PC-9 (cell line): ENCODE results near the gene SLC45A3. TPM values are rescaled to one million over a fixed set of nuclear protein-coding genes. Genes with fewer than 3 reads are reported as not detected.

Experiments used
- BruUV-seq: library from RNA; stranded (reverse); fragments of 400-500 nt; replicated peaks from 2 replicates; lab custom pipeline; 2021; lab: Mats Ljungman, UMichigan
- CTCF ChIA-PET: fragments of 300-600 bp; sonication (Branson Sonifier 250); formaldehyde crosslinking; loops from one replicate; lab custom pipeline; 2022; ENCODE audit warnings: antibody characterized with exemption; lab: Charles Lee
- POLR2A ChIA-PET: fragments of 300-600 bp; sonication (Branson Sonifier 250); formaldehyde crosslinking; loops from one replicate; lab custom pipeline; 2022; ENCODE audit warnings: antibody characterized with exemption; ENCODE audit not compliant: unreplicated experiment; lab: Charles Lee
- DNase-seq, 2 experiments: peaks; one replicate each; pipeline versions ENCODE4 v3.0.0 to v3.0.0-alpha.2; 2015 to 2022; ENCODE audit warnings: mixed read lengths in 1 of 2
- H2AFZ ChIP-seq: fragments of 200-600 bp; sonication (generic); 2 replicates; pipeline ENCODE4 v1.8.1; 2017; ENCODE audit warnings: antibody characterized with exemption
- H3F3A ChIP-seq: fragments of 200-600 bp; sonication (generic); 2 replicates; pipeline ENCODE4 v1.8.1; 2017; ENCODE audit warnings: antibody characterized with exemption, mild to moderate bottlenecking, low read depth; ENCODE audit not compliant: insufficient read depth
- H3K27ac ChIP-seq: fragments of 200-600 bp; sonication (generic); 2 replicates; pipeline ENCODE4 v1.6.1; 2016; ENCODE audit warnings: mixed run types
- H3K27me3 ChIP-seq: fragments of 200-600 bp; sonication (generic); 2 replicates; pipeline ENCODE4 v1.6.1; 2016; ENCODE audit warnings: low read depth, mixed run types; ENCODE audit not compliant: insufficient read depth
- H3K36me3 ChIP-seq: fragments of 200-600 bp; sonication (generic); 2 replicates; pipeline ENCODE4 v1.6.1; 2016; ENCODE audit warnings: low read depth, mixed run types
- H3K4me1 ChIP-seq: fragments of 200-600 bp; sonication (generic); replicated peaks from 2 replicates; pipeline ENCODE4 v1.6.1; 2016; ENCODE audit warnings: mixed run types; ENCODE audit not compliant: insufficient read depth
- H3K4me2 ChIP-seq: fragments of 200-600 bp; sonication (generic); 2 replicates; pipeline ENCODE4 v1.6.1; 2017; ENCODE audit warnings: mixed run types
- H3K4me3 ChIP-seq: fragments of 200-600 bp; sonication (generic); 2 replicates; pipeline ENCODE4 v1.6.1; 2016; ENCODE audit warnings: mixed run types
- H3K79me2 ChIP-seq: fragments of 200-600 bp; sonication (generic); 2 replicates; pipeline ENCODE4 v1.6.1; 2017; ENCODE audit warnings: low read depth, mixed run types
- H3K9me2 ChIP-seq: fragments of 200-600 bp; sonication (generic); 2 replicates; pipeline ENCODE4 v1.8.1; 2017; ENCODE audit warnings: mild to moderate bottlenecking; ENCODE audit not compliant: insufficient read depth
- H3K9me3 ChIP-seq: fragments of 200-600 bp; sonication (generic); 2 replicates; pipeline ENCODE4 v1.8.1; 2016; ENCODE audit warnings: low read depth; ENCODE audit not compliant: insufficient read depth
- H4K20me1 ChIP-seq: fragments of 200-600 bp; sonication (generic); 2 replicates; pipeline ENCODE4 v1.8.1; 2017; ENCODE audit not compliant: insufficient read depth
- CTCF ChIP-seq: fragments of 200-600 bp; sonication (generic); conservative IDR thresholded peaks from 2 replicates; pipeline ENCODE4 v1.6.1; 2017; ENCODE audit warnings: mixed run types, antibody characterized with exemption, mild to moderate bottlenecking, moderate library complexity
- EZH2 ChIP-seq: fragments of 200-600 bp; sonication (generic); IDR thresholded peaks from 2 replicates; pipeline ENCODE4 v1.8.0; 2017; ENCODE audit warnings: antibody characterized with exemption, low read depth
- intact Hi-C: fragments of 100-400 bp; cut with micrococcal nuclease; formaldehyde crosslinking; loops from one replicate; pipeline ENCODE4 v1.10.0; 2022; ENCODE audit not compliant: unreplicated experiment
- total RNA-seq: library from RNA; stranded (reverse); gene quantifications from 2 replicates; pipeline ENCODE4 v1.2.3, GENCODE V29; 2021

The SLC45A3 gene
- total RNA-seq, 1 experiment from 2014 or later: 19.9 TPM

- Histone ChIP-seq H3K4me2 (no peak overlapping the region; the same call in 1 of the 2 replicates), H3K27ac (no peak overlapping the region), H3K9me3 (no peaks in the 10 kb centered on the region), H3K4me1 (peaks cover 63% of the 10 kb centered on the region), H4K20me1 (no peaks in the 10 kb centered on the region), H3K4me3 (no peak overlapping the region), H3K9me2 (no peaks in the 10 kb centered on the region), H3F3A (peaks cover 48% of the 10 kb centered on the region), H3K36me3 (0 out of 2 replicates have a peak, but pooled peaks cover 22% of the 10 kb centered on the region), H3K79me2 (peaks cover 32% of the 10 kb centered on the region), H2AFZ (no peak overlapping the region), H3K27me3 (no peaks in the 10 kb centered on the region)
- no TSS peak for BruUV-seq
- TF ChIP-seq CTCF: no peak
- no peak for TF ChIP-seq EZH2
- ChIA-PET CTCF (no interaction called here), POLR2A (no interaction called here)
- intact Hi-C loops: loop anchor here (5.0 kb wide), 1 partner anchor 445 kb away; no protein-coding TSS in a partner anchor
- no peak for DNase-seq
Observed at GRCh38 chr1:205662791-205663190, 17.5 kb downstream of the SLC45A3 start.

GRCh38 chr1:205662135-205662738 is 18.1 kb downstream of the SLC45A3 start:
- no peak for TF ChIP-seq CTCF
- no peaks in the 10 kb centered on the region for H3K27me3 ChIP-seq
- H2AFZ ChIP-seq: no peak overlapping the region
- H3K4me2 ChIP-seq: peak overlapping the region; percentile 1; the same call in 1 of the 2 replicates
- 0 out of 2 replicates have a peak, but pooled peaks cover 22% of the 10 kb centered on the region for H3K36me3 ChIP-seq
- H3K4me3 ChIP-seq: no peak overlapping the region
- H3K9me3 ChIP-seq: no peaks in the 10 kb centered on the region
- DNase-seq: no peak
- no peaks in the 10 kb centered on the region for H4K20me1 ChIP-seq
- intact Hi-C loops: loop anchor here (5.0 kb wide), 1 partner anchor 445 kb away; no protein-coding TSS in a partner anchor
- BruUV-seq: no TSS peak
- ChIA-PET CTCF (interaction anchor here (0.7 kb wide), 1 partner anchor 11 kb away, joined by 3 read pairs; no protein-coding TSS in a partner anchor), POLR2A (no interaction called here)
- peaks cover 28% of the 10 kb centered on the region for H3K79me2 ChIP-seq
- peaks cover 45% of the 10 kb centered on the region for H3F3A ChIP-seq
- H3K9me2 ChIP-seq: no peaks in the 10 kb centered on the region
- H3K4me1 ChIP-seq: peaks cover 57% of the 10 kb centered on the region
- no peak overlapping the region for H3K27ac ChIP-seq

- H3F3A ChIP-seq: peaks cover 39% of the 10 kb centered on the region
- no peaks in the 10 kb centered on the region for H4K20me1 ChIP-seq
- no peak overlapping the region for H3K27ac ChIP-seq
- 0 out of 2 replicates have a peak overlapping the region, but pooled peaks have one; percentile 1 for H3K4me2 ChIP-seq
- no peak for TF ChIP-seq EZH2
- TF ChIP-seq CTCF: no peak
- peaks cover 51% of the 10 kb centered on the region for H3K4me1 ChIP-seq
- H3K9me2 ChIP-seq: no peaks in the 10 kb centered on the region
- DNase-seq: no peak
- peaks cover 22% of the 10 kb centered on the region for H3K79me2 ChIP-seq
- H3K27me3 ChIP-seq: no peaks in the 10 kb centered on the region
- no peak overlapping the region for H3K4me3 ChIP-seq
- ChIA-PET CTCF (interaction anchor here (0.7 kb wide), 1 partner anchor 11 kb away, joined by 3 read pairs; no protein-coding TSS in a partner anchor), POLR2A (no interaction called here)
- H2AFZ ChIP-seq: no peak overlapping the region
- H3K36me3 ChIP-seq: 0 out of 2 replicates have a peak, but pooled peaks cover 22% of the 10 kb centered on the region
- intact Hi-C loops: loop anchor here (5.0 kb wide), 1 partner anchor 446 kb away; no protein-coding TSS in a partner anchor
- BruUV-seq: no TSS peak
- no peaks in the 10 kb centered on the region for H3K9me3 ChIP-seq
Observed at GRCh38 chr1:205661429-205662134, 18.7 kb downstream of the SLC45A3 start.
